NCI-H2227 (cell line): ENCODE data around the gene CDKN2D.
"Not testable (repeated sequence)": the region's sequence is repeated elsewhere in the genome, so short reads cannot be mapped to it uniquely, and the experiment has no call there.

Experiments used
- DNase-seq: peaks from one replicate; lab custom pipeline; 2025; ENCODE audit not compliant: unreplicated experiment; lab: John Stamatoyannopoulos, UW

CDKN2D gene

GRCh38 chr19:10582091-10582490 lies 13.3 kb upstream of the CDKN2D start:
- DNase-seq = no peak

- peak; percentile 91 for DNase-seq
Observed at GRCh38 chr19:10580979-10581631, 12.3 kb upstream of the CDKN2D start.

- no peak for DNase-seq
Observed at GRCh38 chr19:10577951-10578350, 9.2 kb upstream of the CDKN2D start.

GRCh38 chr19:10575011-10575716 lies 6.4 kb upstream of the CDKN2D start:
- DNase-seq = no peak

- DNase-seq = no peak
Observed at GRCh38 chr19:10574462-10574861, 5.7 kb upstream of the CDKN2D start.

GRCh38 chr19:10573793-10574192 lies 5.0 kb upstream of the CDKN2D start:
- DNase-seq = not testable (repeated sequence)

- DNase-seq = peak; percentile 37
Observed at GRCh38 chr19:10568062-10568825, 535 bp downstream of the CDKN2D start.

GRCh38 chr19:10567656-10568055 lies 1.1 kb downstream of the CDKN2D start:
- no peak for DNase-seq

GRCh38 chr19:10566658-10567410 lies 1.9 kb downstream of the CDKN2D start:
- DNase-seq = no peak

GRCh38 chr19:10566408-10566657 lies 2.4 kb downstream of the CDKN2D start:
- no peak for DNase-seq

- DNase-seq = peak; percentile 96
Observed at GRCh38 chr19:10565567-10566407, 3.0 kb downstream of the CDKN2D start, which contains the start of gene KRI1. TSS of gene KRI1 (minus strand) at chr19:10566010. CDS start at chr19:10565999, 11 bp downstream.

GRCh38 chr19:10565028-10565566 lies 3.7 kb downstream of the CDKN2D start:
- DNase-seq = peak; percentile 56

GRCh38 chr19:10562609-10563008 lies 6.2 kb downstream of the CDKN2D start:
- DNase-seq = no peak

GRCh38 chr19:10560154-10560553 lies 8.6 kb downstream of the CDKN2D start:
- no peak for DNase-seq

- DNase-seq = no peak
Observed at GRCh38 chr19:10557603-10558197, 11.1 kb downstream of the CDKN2D start.

- no peak for DNase-seq
Observed at GRCh38 chr19:10555610-10555973, 13.2 kb downstream of the CDKN2D start.

- no peak for DNase-seq
Observed at GRCh38 chr19:10554760-10555609, 13.8 kb downstream of the CDKN2D start.

GRCh38 chr19:10553943-10554381 lies 14.8 kb downstream of the CDKN2D start:
- no peak for DNase-seq

- DNase-seq = no peak
Observed at GRCh38 chr19:10553087-10553667, 15.6 kb downstream of the CDKN2D start.
